SK-N-SH (cell line): ENCODE measurements around the gene ACTN4. TPM values are rescaled to one million over a fixed set of nuclear protein-coding genes. Genes with fewer than 3 reads are reported as not detected.
A peak's percentile ranks its signal among the peaks of the same experiment; 100 is the strongest.

Experiments
- CTCF ChIA-PET: fragments of 300-600, 350-600 bp; formaldehyde crosslinking; extraction: SDS; loops from one replicate; lab custom pipeline; 2021; lab: Yijun Ruan, JAX
- POLR2A ChIA-PET: fragments of 350-600 bp; sonication (Branson Sonifier 250); formaldehyde crosslinking; extraction: SDS; loops from one replicate; lab custom pipeline; 2020; ENCODE audit warnings: antibody characterized with exemption, inconsistent platforms; lab: Yijun Ruan, JAX
- DNase-seq: peaks from one replicate; pipeline ENCODE4 v3.0.0; 2012
- H2AFZ ChIP-seq: fragments of 200-600 bp; sonication (generic); 2 replicates; pipeline ENCODE4 v1.8.1; 2016; ENCODE audit warnings: antibody characterized with exemption, mild to moderate bottlenecking, low read depth
- H3F3A ChIP-seq: fragments of 200-600 bp; sonication (generic); replicated peaks from 2 replicates; pipeline ENCODE3; 2016; ENCODE audit warnings: antibody characterized with exemption, mild to moderate bottlenecking; ENCODE audit not compliant: insufficient read depth
- H3K27ac ChIP-seq, 2 experiments: fragments of 200-500 bp in 1 of 2; fragments of 200-600 bp in 1 of 2; sonication (Bioruptor generic) in 1 of 2; sonication (generic), shearing (Covaris generic) in 1 of 2; 2 replicates each; pipeline versions ENCODE4 v1.5.1 to v1.6.1; 2014 to 2016; ENCODE audit warnings: low read depth in 2 of 2, inconsistent platforms in 1 of 2, low read length in 1 of 2, mild to moderate bottlenecking in 1 of 2, mixed read lengths in 1 of 2
- H3K27me3 ChIP-seq: fragments of 200-600 bp; sonication (generic), shearing (Covaris generic); 2 replicates; pipeline ENCODE4 v1.6.1; 2016; ENCODE audit warnings: mixed run types; ENCODE audit not compliant: insufficient read depth
- H3K36me3 ChIP-seq, 2 experiments: fragments of 200-500 bp in 1 of 2; fragments of 200-600 bp in 1 of 2; sonication (Bioruptor generic) in 1 of 2; sonication (generic) in 1 of 2; replicated peaks in 1 of 2; 2 replicates each; pipeline versions ENCODE3 to v1.5.1; 2014 to 2016; ENCODE audit warnings: low read length in 1 of 2, mild to moderate bottlenecking in 1 of 2; ENCODE audit not compliant: insufficient read depth in 2 of 2, control insufficient read depth in 1 of 2
- H3K4me1 ChIP-seq, 2 experiments: fragments of 200-500 bp in 1 of 2; fragments of 200-600 bp in 1 of 2; sonication (Bioruptor generic) in 1 of 2; sonication (generic), shearing (Covaris generic) in 1 of 2; 2 replicates each; pipeline versions ENCODE4 v1.5.1 to v1.6.1; 2014 to 2016; ENCODE audit warnings: low read depth in 1 of 2, low read length in 1 of 2, mixed run types in 1 of 2; ENCODE audit not compliant: insufficient read depth in 2 of 2, control insufficient read depth in 1 of 2
- H3K4me2 ChIP-seq: fragments of 200-600 bp; sonication (generic), shearing (Covaris generic); 2 replicates; pipeline ENCODE4 v1.6.1; 2017; ENCODE audit warnings: mixed run types
- H3K4me3 ChIP-seq, 2 experiments: fragments of 200-500 bp in 1 of 2; fragments of 200-600 bp in 1 of 2; sonication (Bioruptor generic) in 1 of 2; sonication (generic), shearing (Covaris generic) in 1 of 2; 2 replicates each; pipeline versions ENCODE4 v1.5.1 to v1.8.1; 2014 to 2016; ENCODE audit warnings: low read depth in 2 of 2, inconsistent platforms in 1 of 2, low read length in 1 of 2, mild to moderate bottlenecking in 1 of 2, mixed read lengths in 1 of 2, moderate library complexity in 1 of 2
- H3K79me2 ChIP-seq: fragments of 200-600 bp; sonication (generic); 2 replicates; pipeline ENCODE4 v1.8.1; 2017; ENCODE audit warnings: mild to moderate bottlenecking; ENCODE audit not compliant: insufficient read depth
- H3K9ac ChIP-seq: fragments of 200-600 bp; sonication (generic); 2 replicates; pipeline ENCODE4 v1.6.1; 2017; ENCODE audit warnings: mixed run types
- H3K9me2 ChIP-seq: fragments of 200-600 bp; sonication (generic); 2 replicates; pipeline ENCODE4 v1.6.1; 2017; ENCODE audit warnings: mixed run types
- H3K9me3 ChIP-seq: fragments of 200-600 bp; sonication (generic); 2 replicates; pipeline ENCODE4 v1.6.1; 2017; ENCODE audit warnings: mixed run types, mild to moderate bottlenecking, moderate library complexity
- H4K20me1 ChIP-seq: fragments of 200-600 bp; sonication (generic); 2 replicates; pipeline ENCODE4 v1.6.1; 2017; ENCODE audit warnings: mild to moderate bottlenecking, mixed run types; ENCODE audit not compliant: insufficient read depth
- ELF1 ChIP-seq: IDR thresholded peaks from 2 replicates; pipeline ENCODE4 v1.4.0; 2012
- FOSL2 ChIP-seq: IDR thresholded peaks from 2 replicates; pipeline ENCODE4 v1.4.0; 2012; ENCODE audit warnings: low read depth, mild to moderate bottlenecking, moderate library complexity, borderline replicate concordance
- GABPA ChIP-seq: IDR thresholded peaks from 2 replicates; pipeline ENCODE4 v1.4.0; 2012; ENCODE audit warnings: low read depth, mild to moderate bottlenecking
- GATA2 ChIP-seq: sonication (generic); formaldehyde crosslinking; IDR thresholded peaks from 2 replicates; pipeline ENCODE4 v1.5.0; 2020; ENCODE audit warnings: mild to moderate bottlenecking, missing genetic modification reagents
- JUND ChIP-seq: IDR thresholded peaks from 2 replicates; pipeline ENCODE4 v1.4.0; 2012
- MEF2A ChIP-seq: IDR thresholded peaks from 2 replicates; pipeline ENCODE4 v1.4.0; 2012; ENCODE audit warnings: low read depth, borderline replicate concordance
- POLR2AphosphoS5 ChIP-seq: IDR thresholded peaks from 2 replicates; pipeline ENCODE4 v1.6.1; 2012; ENCODE audit warnings: low read depth, low read length
- RCOR1 ChIP-seq: fragments of 150-350 bp; IDR thresholded peaks from 2 replicates; pipeline ENCODE4 v1.6.1; 2017; ENCODE audit warnings: antibody characterized with exemption, low read length
- SMC3 ChIP-seq: IDR thresholded peaks from 2 replicates; pipeline ENCODE4 v1.6.1; 2012; ENCODE audit warnings: low read depth, low read length, improper control_type of control experiment
- TEAD4 ChIP-seq: IDR thresholded peaks from 2 replicates; pipeline ENCODE4 v1.4.0; 2012; ENCODE audit warnings: mild to moderate bottlenecking, borderline replicate concordance; ENCODE audit not compliant: insufficient read depth
- YY1 ChIP-seq: IDR thresholded peaks from 2 replicates; pipeline ENCODE4 v1.4.0; 2012; ENCODE audit warnings: low read depth, mild to moderate bottlenecking
- WGBS: methylation state at CpG from one replicate; pipeline ENCODE4 v1.1.6; 2017; ENCODE audit warnings: low lambda C conversion rate; 5-methylcytosine and 5-hydroxymethylcytosine counted together
- polyA plus RNA-seq, 3 experiments: library from polyadenylated mRNA; depleted of rRNA; stranded (reverse); fragments of >200 nt; gene quantifications; 2 replicates each; pipeline ENCODE4 v1.2.3, GENCODE V29; 2012
- TF ChIP-seq, protein P1 (sequence below): IDR thresholded peaks from 2 replicates; pipeline ENCODE4 v1.4.0; 2012; ENCODE audit warnings: low read depth, borderline replicate concordance
- TF ChIP-seq, protein P2 (sequence below): IDR thresholded peaks from 2 replicates; pipeline ENCODE4 v1.4.0; 2012; ENCODE audit warnings: low read depth
- TF ChIP-seq, protein P3 (sequence below): IDR thresholded peaks from 2 replicates; pipeline ENCODE4; 2012

Gene ACTN4
- polyA plus RNA-seq, 1 of the 3 experiments (the other 2 are of a cell fraction): 598 TPM

GRCh38 chr19:38684078-38684861 is 36.8 kb downstream of the ACTN4 start (continued):
- TF ChIP-seq, protein P1, sequence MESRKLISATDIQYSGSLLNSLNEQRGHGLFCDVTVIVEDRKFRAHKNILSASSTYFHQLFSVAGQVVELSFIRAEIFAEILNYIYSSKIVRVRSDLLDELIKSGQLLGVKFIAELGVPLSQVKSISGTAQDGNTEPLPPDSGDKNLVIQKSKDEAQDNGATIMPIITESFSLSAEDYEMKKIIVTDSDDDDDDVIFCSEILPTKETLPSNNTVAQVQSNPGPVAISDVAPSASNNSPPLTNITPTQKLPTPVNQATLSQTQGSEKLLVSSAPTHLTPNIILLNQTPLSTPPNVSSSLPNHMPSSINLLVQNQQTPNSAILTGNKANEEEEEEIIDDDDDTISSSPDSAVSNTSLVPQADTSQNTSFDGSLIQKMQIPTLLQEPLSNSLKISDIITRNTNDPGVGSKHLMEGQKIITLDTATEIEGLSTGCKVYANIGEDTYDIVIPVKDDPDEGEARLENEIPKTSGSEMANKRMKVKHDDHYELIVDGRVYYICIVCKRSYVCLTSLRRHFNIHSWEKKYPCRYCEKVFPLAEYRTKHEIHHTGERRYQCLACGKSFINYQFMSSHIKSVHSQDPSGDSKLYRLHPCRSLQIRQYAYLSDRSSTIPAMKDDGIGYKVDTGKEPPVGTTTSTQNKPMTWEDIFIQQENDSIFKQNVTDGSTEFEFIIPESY: no peak
- TF ChIP-seq GABPA: no peak
- TF ChIP-seq, protein P2, sequence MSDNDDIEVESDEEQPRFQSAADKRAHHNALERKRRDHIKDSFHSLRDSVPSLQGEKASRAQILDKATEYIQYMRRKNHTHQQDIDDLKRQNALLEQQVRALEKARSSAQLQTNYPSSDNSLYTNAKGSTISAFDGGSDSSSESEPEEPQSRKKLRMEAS: no peak
- 0 out of 2 replicates have a peak, but pooled peaks have one; percentile 17 for TF ChIP-seq MEF2A
- peak; percentile 73 for TF ChIP-seq FOSL2
- TF ChIP-seq ELF1: no peak
- TF ChIP-seq SMC3: no peak
- TF ChIP-seq JUND: peak; percentile 60
- TF ChIP-seq RCOR1: no peak
- no peak for TF ChIP-seq YY1
- TF ChIP-seq TEAD4: no peak
- TF ChIP-seq POLR2AphosphoS5: no peak
- no peak for TF ChIP-seq GATA2 (CRISPR knock-in tag)
- TF ChIP-seq, all 33 proteins: peak for 10

DNA sequence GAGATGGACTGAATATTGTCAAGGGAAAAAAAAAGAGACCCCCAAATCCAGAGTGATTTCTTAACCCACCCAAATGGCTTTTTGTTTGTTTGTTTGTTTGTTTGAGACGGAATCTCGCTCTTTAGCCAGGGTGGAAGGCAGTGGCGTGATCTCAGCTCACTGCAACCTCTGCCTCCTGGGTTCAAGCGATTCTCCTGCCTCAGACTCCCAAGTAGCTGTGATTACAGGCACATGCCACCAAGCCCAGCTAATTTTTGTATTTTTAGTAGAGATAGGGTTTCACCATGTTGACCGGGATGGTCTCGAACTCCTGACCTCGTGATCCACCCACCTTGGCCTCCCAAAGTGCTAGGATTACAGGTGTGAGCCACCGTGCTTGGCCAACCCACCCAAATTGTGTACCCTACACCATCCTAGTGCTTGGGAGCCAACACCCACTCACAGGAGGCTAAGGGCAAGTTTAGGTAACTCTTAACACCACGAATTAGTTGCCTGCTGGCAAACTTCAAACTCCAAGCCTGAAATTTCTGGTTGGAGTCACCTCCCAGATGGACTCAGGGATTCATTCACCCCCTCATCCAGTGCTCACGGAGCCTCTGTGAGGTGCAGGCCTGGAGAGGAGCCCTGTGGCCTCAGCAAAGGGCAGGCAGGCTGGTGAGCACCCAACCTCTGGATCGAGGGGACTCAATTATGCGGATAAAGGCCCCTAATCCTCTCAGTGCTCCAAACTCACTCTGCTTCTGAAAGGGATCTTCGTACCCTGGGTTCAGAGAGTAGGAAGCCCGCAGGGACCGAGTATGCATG is 37.6 kb downstream of the ACTN4 start:
- WGBS: 79% methylated on average over 12 of the region's 15 CpGs
- Histone ChIP-seq H2AFZ (no peak overlapping the region), H3K79me2 (peaks cover 91% of the 10 kb centered on the region), H3K9me3 (no peaks in the 10 kb centered on the region), H4K20me1 (peaks cover 6% of the 10 kb centered on the region; the same call in 1 of the 2 replicates), H3K4me1 (peaks cover 41 to 60% of the 10 kb centered on the region in 2 experiments; a peak in 3 of 4 replicates), H3F3A (peaks cover 74% of the 10 kb centered on the region), H3K36me3 (peaks cover 0 to 15% of the 10 kb centered on the region in 2 experiments), H3K4me2 (peak overlapping the region; percentile 66), H3K27ac (peak overlapping the region; percentile 81 to 99), H3K4me3 (no peak overlapping the region; a peak in 1 of 4 replicates), H3K9me2 (no peaks in the 10 kb centered on the region), H3K9ac (peak overlapping the region; percentile 73), H3K27me3 (no peaks in the 10 kb centered on the region)
- TF ChIP-seq MEF2A: 0 out of 2 replicates have a peak, but pooled peaks have one; percentile 2
- TF ChIP-seq, protein P3, sequence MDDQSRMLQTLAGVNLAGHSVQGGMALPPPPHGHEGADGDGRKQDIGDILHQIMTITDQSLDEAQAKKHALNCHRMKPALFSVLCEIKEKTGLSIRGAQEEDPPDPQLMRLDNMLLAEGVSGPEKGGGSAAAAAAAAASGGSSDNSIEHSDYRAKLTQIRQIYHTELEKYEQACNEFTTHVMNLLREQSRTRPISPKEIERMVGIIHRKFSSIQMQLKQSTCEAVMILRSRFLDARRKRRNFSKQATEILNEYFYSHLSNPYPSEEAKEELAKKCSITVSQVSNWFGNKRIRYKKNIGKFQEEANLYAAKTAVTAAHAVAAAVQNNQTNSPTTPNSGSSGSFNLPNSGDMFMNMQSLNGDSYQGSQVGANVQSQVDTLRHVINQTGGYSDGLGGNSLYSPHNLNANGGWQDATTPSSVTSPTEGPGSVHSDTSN: no peak
- DNase-seq: no peak
- POLR2A ChIA-PET: no interaction called here
- CTCF ChIA-PET: interaction anchor here (1.3 kb wide), 2 partner anchors 9 to 17 kb away, joined by 3 read pairs; no protein-coding TSS in a partner anchor
